ENCODE results near the gene STIP1. TPM values are rescaled to one million over a fixed set of nuclear protein-coding genes. Genes with fewer than 3 reads are reported as not detected.

The STIP1 gene
- total and polyA plus RNA-seq, 2 of the 4 experiments (the other 2 are of a cell fraction), result 201 to 489 TPM

DNA sequence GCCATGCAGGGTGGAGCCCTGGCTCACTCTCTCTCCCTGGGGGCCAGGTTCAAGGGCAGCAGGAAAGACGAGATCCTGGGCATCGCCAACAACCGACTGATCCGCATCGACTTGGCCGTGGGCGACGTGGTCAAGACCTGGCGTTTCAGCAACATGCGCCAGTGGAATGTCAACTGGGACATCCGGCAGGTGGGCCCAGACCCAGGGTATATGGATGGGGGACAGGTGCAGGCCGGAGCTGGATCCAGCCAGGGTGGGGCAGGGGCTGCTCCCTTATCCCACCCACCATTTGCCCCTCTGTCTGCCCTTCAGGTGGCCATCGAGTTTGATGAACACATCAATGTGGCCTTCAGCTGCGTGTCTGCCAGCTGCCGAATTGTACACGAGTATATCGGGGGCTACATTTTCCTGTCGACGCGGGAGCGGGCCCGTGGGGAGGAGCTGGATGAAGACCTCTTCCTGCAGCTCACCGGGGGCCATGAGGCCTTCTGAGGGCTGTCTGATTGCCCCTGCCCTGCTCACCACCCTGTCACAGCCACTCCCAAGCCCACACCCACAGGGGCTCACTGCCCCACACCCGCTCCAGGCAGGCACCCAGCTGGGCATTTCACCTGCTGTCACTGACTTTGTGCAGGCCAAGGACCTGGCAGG, 37.2 kb downstream of the STIP1 start:
- no peak overlapping the region for H3K27ac ChIP-seq (ENCODE audit: insufficient read depth, low read length)
- in situ Hi-C loops (cut with MboI; ENCODE audit: low sequenced_read_pairs), result no loop called here
- 96% methylated on average over 19 of the region's 24 CpGs; no CpG with 5 or more reads in 1 of the 2 experiments for WGBS, 2 experiments (ENCODE audit: extremely low coverage in 2 of 2, insufficient read length in 1 of 2)
- CTCF ChIA-PET, result no interaction called here
- H3K9me3 ChIP-seq (ENCODE audit: control insufficient read depth, insufficient read depth, low read length), result no peaks in the 10 kb centered on the region
- no peak overlapping the region for H3K56ac ChIP-seq (ENCODE audit: extremely low read depth, insufficient read depth, low read length)
- no peak overlapping the region for H3K4ac ChIP-seq (ENCODE audit: low read depth, low read length)
- intact Hi-C loops (cut with micrococcal nuclease), result no loop called here
- H3K14ac ChIP-seq (replicated peaks; ENCODE audit: low read depth, low read length), result no peak overlapping the region
- H3K4me2 ChIP-seq (ENCODE audit: low read depth, low read length), result no peak overlapping the region
- H2AFZ ChIP-seq (replicated peaks; ENCODE audit: low read length, poor library complexity), result no peak overlapping the region
- peaks cover 5% of the 10 kb centered on the region for H3K36me3 ChIP-seq (ENCODE audit: control insufficient read depth, insufficient read depth, low read length)
- no peak for ATAC-seq (ENCODE audit: low read depth)
- H3K79me1 ChIP-seq (ENCODE audit: low read depth in 1 of 2, low read length in 2 of 2), result peaks cover 22 to 39% of the 10 kb centered on the region in 2 experiments; a peak in 3 of 4 replicates
- no peak overlapping the region for H2BK15ac ChIP-seq (ENCODE audit: low read depth, low read length)
- H3K23ac ChIP-seq (ENCODE audit: low read depth, low read length), result no peak overlapping the region
- H4K8ac ChIP-seq (ENCODE audit: low read depth in 2 of 2, low read length in 2 of 2), result no peak overlapping the region
- DNase-seq, result no peak
- dilution Hi-C loops (cut with HindIII; ENCODE audit: low sequenced_read_pairs, unreplicated experiment), result no loop called here
- no peak overlapping the region for H3K4me3 ChIP-seq (ENCODE audit: insufficient read depth, low read depth, low read length)
- no peak for TF ChIP-seq CHD1 (IDR thresholded peaks at IDR 0.05; ENCODE audit: low read depth, low read length)
- TF ChIP-seq BHLHE40 (IDR thresholded peaks at IDR 0.05; ENCODE audit: low read depth, low read length), result no peak
- no peak for TF ChIP-seq NFE2L2 (IDR thresholded peaks at IDR 0.05; ENCODE audit: low read depth, low read length)
- TF ChIP-seq ELK1 (IDR thresholded peaks at IDR 0.05; ENCODE audit: borderline replicate concordance, low read depth, low read length), result no peak
- no peak for TF ChIP-seq CEBPB (IDR thresholded peaks at IDR 0.05; ENCODE audit: low read depth, low read length)
- no peak for TF ChIP-seq RCOR1 (IDR thresholded peaks at IDR 0.05; ENCODE audit: insufficient replicate concordance, low read length)
- TF ChIP-seq SMC3 (IDR thresholded peaks at IDR 0.05; ENCODE audit: low read depth, low read length), result no peak
- no peak for TF ChIP-seq CTCF (conservative IDR thresholded peaks at IDR 0.05; ENCODE audit: low read depth, low read length)
- TF ChIP-seq MAZ (IDR thresholded peaks at IDR 0.05; ENCODE audit: borderline replicate concordance, low read depth, low read length), result no peak
- TF ChIP-seq USF2 (IDR thresholded peaks at IDR 0.05; ENCODE audit: low read depth, low read length), result no peak
- TF ChIP-seq FOS (IDR thresholded peaks at IDR 0.05; ENCODE audit: low read depth, low read length), result no peak
- TF ChIP-seq RFX5 (IDR thresholded peaks at IDR 0.05; ENCODE audit: low read depth, low read length), result no peak
- no peak for TF ChIP-seq MAFK (IDR thresholded peaks at IDR 0.05; ENCODE audit: low read depth, low read length)
- H2BK5ac ChIP-seq (ENCODE audit: low read depth, low read length, poor library complexity, severe bottlenecking), result no peak overlapping the region
- no peak overlapping the region for H4K91ac ChIP-seq (ENCODE audit: insufficient read depth, low read depth, low read length)
- POLR2A ChIA-PET (ENCODE audit: unreplicated experiment), result interaction anchor here (0.6 kb wide), 1 partner anchor 8 kb away, joined by 4 read pairs; no protein-coding TSS in a partner anchor
- H3K9ac ChIP-seq (ENCODE audit: low read depth, low read length), result no peak overlapping the region
- no TSS peak for BruUV-seq (replicated peaks)
- H2BK20ac ChIP-seq (ENCODE audit: low read depth, low read length), result no peak overlapping the region
- no peak overlapping the region for H3K18ac ChIP-seq (ENCODE audit: low read depth, low read length)
- no peak overlapping the region for H2AK5ac ChIP-seq (ENCODE audit: low read depth, low read length)
- peaks cover 24% of the 10 kb centered on the region for H3K9me1 ChIP-seq (ENCODE audit: insufficient read depth, low read length)
- no peak overlapping the region for H2BK120ac ChIP-seq (ENCODE audit: low read depth, low read length)
- H3K27me3 ChIP-seq (ENCODE audit: control insufficient read depth, insufficient read depth, low read length), result no peaks in the 10 kb centered on the region
- no peaks in the 10 kb centered on the region; the same call in 1 of the 2 replicates for H4K20me1 ChIP-seq (ENCODE audit: insufficient read depth, low read length)
- H2AK9ac ChIP-seq (replicated peaks; ENCODE audit: low read depth, low read length, poor library complexity), result no peak overlapping the region
- H4K5ac ChIP-seq (ENCODE audit: low read depth, low read length), result no peak overlapping the region
- peaks cover 14% of the 10 kb centered on the region for H3K4me1 ChIP-seq (ENCODE audit: control insufficient read depth, insufficient read depth, low read length)
